ENCODE data around the gene NTHL1. TPM values are rescaled to one million over a fixed set of nuclear protein-coding genes. Genes with fewer than 3 reads are reported as not detected.
"Not testable (repeated sequence)": the region's sequence is repeated elsewhere in the genome, so short reads cannot be mapped to it uniquely, and the experiment has no call there.

Gene NTHL1
- total RNA-seq, 1 experiment from 2014 or later, result 77.4 TPM

DNA sequence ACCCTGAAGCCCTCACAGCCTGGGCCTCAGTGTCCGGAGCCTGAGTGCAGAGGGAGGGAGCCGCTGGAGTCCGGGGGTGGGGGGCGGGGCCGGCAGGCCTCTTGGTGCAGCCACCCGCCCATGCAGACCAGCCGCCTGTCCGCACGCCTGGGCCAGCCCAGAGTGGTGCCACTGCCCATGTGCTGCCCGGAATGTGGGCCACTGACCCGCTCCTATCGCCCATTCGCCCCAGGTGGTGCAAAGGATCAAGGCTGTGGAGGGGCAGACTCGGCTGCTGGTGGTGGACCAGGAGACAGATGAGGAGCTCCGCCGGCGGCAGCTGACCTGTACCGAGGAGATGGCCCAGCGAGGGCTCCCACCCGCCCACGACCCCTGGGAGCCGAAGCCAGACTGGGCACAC lies 18.3 kb downstream of the NTHL1 start:
- DNase-seq (ENCODE audit: low spot score), result no peak

DNA sequence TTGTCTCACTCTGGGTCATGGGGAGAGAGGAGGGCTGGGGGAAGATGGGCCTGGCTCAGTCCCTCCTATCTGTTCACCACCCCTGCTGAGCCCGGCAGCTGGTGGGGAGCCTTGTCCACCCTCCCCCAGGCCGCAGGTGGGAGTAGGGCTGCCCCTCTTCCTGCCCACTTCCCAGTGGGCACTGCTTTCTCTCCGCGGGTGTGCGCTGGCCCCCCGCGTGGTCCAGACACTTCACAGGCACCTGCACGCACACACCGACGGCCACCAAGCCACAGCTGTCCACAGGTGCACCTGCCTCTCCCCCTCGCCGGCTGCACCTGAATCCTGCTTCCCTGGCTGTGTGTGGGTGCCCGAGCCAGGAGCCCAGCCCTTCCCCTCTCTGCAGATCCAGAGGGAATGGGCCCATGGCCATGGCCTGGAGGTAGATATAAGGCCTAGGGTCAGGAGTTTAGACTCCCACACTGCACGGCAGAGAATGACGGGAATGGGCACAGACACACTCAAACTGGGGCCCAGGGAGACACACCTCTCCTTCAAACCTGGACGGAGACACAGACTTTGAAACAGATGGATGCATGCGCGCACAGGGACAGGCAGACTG lies 18.9 kb downstream of the NTHL1 start:
- DNase-seq (ENCODE audit: low spot score), result no peak

DNA sequence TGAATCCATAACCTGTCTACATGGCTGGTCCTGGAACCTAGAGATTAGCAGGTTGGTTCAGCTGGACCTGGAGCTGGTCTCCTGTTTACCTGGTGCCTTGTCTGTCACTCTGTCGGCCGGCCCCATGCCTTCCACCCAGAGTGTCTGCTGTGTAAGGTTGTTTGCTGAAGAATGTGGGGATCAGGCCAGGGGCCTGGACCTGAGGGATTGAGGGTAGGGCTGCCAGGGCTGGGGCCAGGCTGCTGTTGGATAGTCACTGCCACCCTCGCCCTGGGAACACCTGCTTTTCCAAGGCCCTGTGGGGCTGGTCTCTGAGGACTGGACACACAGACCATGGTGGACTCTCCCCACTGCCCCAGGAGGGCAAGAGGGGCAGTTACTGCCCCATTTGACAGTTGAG lies 19.5 kb downstream of the NTHL1 start:
- DNase-seq (ENCODE audit: low spot score), result no peak

DNA sequence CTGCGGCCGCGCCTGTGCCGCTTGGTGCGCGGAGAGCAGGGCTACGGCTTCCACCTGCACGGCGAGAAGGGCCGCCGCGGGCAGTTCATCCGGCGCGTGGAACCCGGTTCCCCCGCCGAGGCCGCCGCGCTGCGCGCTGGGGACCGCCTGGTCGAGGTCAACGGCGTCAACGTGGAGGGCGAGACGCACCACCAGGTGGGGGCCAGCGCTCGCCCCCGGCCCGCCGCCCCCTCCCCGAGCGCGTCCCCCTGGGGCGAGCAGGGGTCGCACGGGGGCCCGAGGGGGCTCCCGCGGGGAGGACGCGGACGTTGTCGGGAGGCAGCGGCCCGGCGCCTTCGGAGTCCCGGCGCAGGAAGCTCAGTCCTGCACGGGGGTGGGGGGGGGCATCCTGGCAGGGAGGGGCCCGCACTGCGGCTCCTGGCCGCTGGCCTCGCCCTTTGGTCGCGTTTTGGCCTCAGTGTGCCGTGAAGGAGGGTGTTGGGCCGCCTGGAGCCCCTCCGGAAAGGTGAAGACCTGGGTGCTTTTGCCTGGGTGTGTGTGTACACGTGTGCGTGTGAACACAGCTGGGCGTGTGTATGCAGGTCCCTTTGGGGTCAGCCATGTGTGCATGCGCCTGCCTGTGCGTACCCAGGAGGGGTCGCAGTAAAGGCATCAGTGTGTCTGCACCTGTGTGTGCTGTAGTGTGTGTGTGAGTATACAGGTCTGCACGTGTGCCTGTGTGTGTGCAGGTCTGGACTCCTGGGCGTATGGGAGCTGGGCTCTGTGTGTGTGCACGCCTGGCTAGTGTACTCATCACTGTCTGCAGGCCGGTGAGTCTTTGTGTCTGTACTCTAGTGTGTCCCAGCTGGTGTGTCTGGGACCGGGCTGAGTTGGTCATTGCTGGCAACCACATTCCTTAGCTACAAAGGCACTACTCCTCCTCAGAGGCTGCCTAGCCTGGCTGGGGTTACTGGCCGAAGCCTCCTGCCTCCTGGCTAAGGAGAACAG lies 20.3 kb downstream of the NTHL1 start:
- DNase-seq (ENCODE audit: low spot score), result no peak

DNA sequence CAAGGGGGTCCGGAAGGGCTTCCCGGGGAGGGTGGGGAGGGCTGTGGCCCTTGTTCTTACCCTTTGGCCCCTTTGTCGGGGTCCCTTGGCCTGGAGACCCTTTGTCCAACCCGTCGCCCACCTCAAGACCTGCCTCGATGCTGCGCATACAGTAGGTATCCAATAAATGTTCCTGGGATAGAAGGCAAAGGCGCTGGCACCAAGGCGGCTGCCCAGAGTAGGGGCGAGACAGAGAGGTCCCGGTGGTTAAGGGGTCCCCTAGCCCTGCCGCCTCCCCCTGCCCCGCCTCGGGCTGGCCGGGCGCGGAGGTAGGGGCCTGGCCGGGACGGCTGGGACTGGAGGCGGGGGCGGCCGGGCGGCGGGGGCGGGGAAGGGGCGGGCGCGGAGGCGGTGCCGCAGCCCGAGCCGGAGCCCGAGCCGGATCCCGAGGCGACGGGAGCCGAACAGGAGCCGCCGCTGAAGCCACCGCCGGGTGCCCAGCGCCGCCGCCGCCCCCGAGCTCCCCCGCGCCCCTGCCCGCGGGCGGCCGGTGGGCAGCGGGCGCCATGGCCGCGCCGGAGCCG lies 21.1 kb downstream of the NTHL1 start, which contains the start of gene NHERF2:
Gene NHERF2, plus strand, starts transcription at position 442 of the 563 bp plus-strand sequence. Its CDS starts 104 bp downstream, at position 546.
- no peak for DNase-seq (ENCODE audit: low spot score)

DNA sequence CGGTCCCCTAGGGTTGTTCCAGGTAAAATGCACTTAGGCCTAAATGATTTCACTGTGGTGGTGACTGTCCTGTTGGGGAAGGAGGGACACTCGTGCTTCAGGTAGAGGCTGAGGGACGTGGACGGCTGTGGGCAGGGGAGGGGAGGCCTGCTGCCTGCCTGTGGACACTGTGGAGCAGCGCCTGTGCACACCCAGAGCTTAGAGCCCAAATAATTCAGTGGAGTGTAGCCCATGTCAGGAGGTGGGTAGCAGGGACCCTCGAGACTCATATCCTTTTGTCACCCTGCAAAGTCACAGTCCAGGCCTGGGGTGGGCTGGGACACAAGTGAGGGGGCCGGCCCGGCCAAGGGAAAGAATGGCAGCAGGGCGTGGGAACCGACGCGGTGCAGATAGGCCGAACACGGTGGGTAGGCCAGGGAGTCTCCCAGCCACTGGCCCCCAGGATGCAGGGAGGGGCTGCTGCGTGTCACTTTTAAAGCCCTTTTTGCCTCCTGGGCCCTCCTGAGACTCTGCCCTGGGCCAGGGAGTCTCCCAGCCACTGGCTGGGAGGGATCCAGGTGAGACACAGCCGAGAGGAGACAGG lies 21.7 kb downstream of the NTHL1 start:
- no peak for DNase-seq (ENCODE audit: low spot score)

DNA sequence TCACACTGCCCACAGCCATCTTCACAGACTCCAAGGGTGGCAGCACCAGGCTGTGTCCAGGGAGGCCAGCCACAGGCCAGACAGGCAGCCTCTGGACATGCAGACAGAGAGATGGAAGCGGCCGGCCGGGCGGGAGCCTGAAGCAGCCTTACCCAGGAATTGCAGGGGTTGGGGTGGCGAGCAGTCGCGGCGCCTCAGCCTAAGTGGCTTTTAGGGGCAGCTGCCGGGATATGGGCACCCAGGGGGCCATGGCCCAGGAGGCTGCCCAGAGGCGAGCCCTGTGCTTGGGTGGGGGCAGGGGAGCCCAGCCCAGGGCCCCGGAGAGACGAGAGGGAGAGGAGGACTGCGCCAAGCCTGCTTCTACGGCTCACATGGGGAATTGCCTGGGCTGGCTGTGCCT lies 22.4 kb downstream of the NTHL1 start:
- no peak for DNase-seq (ENCODE audit: low spot score)

DNA sequence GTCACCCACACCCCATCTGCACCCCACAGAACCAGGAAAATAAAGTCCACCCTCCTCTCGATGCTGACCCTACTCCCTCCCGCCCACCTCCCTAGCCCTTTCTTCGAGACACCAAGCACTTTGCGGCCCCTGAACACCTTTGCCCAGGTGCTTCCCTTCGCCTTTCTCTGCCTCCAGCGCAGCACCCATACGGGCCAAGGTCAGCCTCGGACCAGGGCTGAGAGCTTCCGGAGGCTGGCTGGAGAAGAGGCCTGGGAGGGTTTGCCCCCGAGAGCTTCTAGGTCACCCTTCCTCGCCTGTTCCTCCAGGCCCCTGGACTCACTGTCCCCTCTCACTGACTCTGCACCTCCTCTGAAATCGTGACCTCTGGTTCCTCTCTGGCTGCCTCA lies 23.6 kb downstream of the NTHL1 start:
- no peak for DNase-seq (ENCODE audit: low spot score)

DNA sequence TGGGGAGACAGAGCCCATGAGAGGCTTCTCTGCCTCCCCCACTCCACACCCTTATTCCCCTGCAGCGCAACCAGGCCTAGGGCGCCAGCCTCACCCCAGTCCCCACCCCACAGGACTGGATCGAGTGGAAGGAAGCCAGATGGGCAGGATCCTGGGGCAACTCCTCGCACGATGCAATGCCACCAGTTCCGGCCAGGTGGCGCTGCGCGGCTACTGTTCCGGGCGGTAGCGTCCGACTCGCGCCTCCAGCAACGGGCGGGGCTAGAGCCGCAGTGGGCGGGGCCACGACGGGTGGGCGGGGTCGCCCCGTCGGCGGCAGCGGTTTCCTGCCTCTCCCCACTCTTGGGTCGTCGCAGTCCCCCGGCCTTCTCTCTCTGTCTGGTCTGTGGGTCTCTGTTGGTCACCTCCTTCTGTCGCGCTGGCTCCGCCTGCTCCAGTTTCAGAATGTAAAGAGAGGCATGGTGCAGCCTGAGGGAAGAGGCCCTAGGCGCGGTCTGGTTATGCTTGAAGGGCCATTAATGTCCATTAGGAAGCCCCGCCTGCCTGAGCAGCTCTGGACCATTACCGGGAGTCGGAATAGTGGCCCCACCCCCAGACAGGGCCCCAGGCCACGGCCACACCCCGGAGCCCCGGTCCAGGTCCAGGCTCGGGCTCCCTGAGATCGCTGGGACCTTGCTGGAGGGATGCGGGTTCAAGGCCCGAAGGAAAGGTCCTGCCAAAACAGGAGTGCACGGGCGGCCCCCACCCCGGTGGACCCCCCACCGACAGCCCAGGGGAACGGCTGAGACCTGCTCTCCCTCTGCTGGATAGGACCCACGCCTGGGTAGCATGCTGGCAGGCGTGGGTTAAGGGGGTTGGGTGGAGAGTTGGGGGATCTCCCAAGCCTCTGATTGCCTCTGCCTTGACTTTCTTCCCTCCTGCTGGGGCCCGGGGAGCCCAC lies 24.3 kb downstream of the NTHL1 start:
- peak; percentile 90 for DNase-seq (ENCODE audit: low spot score)

DNA sequence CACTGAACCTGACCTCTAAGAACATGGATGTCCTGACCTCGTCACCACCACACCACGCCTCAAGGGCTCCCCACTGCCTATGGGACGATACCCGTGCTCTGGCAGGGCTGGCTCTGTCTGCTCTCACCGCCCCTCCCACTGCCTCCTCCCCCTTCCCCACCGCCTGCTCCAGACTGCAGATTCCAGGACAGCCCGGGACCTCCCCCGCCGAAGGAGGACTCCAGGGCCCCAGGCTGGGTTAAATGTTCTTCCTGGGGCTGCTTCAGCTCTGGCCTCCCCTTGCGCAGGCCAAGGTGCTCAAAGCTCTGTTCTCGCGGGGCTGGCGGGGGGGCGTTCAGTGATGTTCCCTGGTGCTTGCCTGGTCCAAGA lies 24.9 kb downstream of the NTHL1 start:
- DNase-seq (ENCODE audit: low spot score), result no peak

DNA sequence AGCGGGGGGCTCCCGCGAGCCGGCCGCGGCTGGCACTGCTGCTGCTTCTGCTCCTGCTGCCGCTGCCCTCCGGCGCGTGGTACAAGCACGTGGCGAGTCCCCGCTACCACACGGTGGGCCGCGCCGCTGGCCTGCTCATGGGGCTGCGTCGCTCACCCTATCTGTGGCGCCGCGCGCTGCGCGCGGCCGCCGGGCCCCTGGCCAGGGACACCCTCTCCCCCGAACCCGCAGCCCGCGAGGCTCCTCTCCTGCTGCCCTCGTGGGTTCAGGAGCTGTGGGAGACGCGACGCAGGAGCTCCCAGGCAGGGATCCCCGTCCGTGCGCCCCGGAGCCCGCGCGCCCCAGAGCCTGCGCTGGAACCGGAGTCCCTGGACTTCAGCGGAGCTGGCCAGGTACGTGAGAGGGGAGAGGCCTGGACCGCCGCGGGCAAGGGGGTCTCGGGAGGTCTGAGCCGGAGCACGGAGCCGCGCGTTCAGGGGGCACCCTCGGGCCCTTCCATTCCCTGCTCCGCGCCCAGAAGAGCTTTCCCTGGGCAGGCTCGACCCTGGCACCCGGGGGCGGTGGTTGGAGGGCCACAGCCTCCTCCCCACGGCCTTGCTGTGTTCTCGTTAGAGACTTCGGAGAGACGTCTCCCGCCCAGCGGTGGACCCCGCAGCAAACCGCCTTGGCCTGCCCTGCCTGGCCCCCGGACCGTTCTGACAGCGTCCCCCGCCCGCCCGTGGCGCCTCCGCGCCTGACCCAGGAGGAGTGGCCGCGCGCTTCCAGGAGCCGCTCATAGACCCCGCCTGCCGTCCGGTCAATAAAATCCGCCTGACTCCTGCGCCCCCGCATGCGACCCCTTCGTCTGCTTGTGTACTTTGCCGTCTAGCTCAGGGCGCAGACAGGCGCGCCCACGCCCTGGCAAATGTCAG lies 27.5 kb downstream of the NTHL1 start:
- DNase-seq (ENCODE audit: low spot score), result no peak

DNA sequence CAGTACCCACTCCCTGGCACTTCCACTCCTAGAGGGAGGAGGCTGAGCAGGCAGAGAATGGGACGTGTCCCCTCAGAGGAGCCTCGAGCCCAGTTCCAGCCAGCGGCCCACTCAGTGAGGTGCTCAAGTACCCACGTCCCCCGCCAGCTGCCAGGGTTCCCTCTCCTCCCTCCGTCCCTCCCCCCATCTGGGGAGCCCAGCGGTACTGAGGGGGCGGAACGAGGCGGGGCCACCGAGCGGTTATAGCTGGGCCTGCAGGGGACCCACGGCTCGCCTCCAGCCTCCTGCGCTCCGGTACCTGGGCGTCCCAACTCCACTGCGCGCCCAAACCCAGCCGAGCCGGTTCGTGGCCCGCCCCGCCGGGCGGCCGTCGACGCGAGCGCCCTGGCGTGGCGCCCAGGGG lies 28.1 kb downstream of the NTHL1 start, which contains the start of gene NPW:
Gene NPW, plus strand, starts transcription at position 268 of the 403 bp plus-strand sequence.
- no peak for DNase-seq (ENCODE audit: low spot score)

DNA sequence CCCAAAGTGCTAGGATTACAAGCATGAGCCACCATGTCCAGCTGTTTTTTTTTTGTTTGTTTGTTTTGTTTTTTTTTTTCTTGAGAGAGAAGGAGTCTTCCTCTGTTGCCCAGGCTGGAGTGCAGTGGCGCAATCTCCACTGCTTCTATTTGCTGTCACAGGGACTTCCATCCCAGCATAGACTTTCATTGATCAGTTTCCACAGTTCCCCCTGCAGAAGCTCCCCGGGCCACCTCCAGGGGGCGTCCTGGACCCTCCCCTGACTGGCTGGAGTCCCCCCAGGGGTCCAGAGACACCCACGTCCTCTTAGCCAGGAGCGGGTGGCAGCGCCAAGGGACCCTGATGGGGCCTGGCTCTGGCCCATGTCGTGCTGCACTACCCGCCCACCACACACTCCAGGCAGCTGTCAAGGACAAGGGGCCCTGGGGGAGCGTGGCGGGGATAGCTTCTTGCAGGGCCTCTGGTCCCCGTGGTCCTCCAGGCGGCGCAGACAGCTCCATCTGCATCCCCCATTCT lies 31.2 kb downstream of the NTHL1 start:
- DNase-seq (ENCODE audit: low spot score), result no peak

DNA sequence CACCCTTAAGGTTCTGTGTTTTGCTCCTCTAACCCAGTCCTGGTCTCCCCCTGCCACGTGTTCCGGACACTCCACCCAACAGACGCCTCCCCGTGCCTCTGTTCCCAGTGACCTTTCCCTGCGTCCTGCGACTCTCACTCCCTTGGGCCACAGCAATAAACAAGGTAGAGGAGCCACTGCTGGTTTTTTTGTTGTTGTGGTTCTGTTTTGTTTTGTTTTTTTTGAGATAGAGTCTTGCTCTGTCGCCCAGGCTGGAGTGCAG lies 31.8 kb downstream of the NTHL1 start:
- DNase-seq (ENCODE audit: low spot score), result no peak

DNA sequence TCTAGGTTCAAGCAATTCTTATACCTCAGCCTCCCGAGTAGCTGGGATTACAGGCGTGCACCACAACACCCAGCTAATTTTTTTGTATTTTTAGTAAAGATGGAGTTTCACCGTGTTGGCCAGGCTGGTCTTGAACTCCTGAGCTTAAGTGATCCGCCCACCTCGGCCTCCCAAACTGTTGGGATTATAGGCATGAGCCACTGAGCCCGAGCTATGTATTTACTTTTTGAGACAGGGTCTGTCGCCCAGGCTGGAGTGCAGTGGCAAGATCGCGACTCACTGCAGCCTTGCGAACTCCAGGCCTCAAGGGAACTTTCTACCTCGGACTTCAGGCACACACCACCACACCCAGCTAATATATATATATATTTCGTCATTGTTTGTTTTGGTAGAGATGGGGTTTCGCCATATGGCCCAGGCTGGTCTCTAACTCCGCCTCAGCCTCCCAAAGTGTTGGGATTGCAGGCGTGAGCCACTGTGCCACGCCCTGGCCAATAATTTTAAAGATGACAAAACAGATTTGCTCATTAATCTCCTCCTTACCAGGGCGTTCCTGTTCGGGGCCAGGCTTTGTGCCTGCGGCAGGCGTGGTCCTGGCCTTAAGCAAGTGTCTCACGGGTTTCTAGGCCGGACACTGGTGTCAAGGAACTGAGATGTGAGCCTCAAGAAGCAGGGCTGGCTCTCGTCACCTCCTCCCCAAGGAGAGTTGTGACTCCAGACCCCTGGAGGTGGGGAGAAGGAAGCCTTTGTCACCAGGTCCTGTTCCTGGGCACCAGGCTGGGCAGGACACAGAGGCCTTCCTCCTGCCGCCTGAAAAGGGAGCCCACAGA lies 32.3 kb downstream of the NTHL1 start:
- peak; percentile 92 for DNase-seq (ENCODE audit: low spot score)

DNA sequence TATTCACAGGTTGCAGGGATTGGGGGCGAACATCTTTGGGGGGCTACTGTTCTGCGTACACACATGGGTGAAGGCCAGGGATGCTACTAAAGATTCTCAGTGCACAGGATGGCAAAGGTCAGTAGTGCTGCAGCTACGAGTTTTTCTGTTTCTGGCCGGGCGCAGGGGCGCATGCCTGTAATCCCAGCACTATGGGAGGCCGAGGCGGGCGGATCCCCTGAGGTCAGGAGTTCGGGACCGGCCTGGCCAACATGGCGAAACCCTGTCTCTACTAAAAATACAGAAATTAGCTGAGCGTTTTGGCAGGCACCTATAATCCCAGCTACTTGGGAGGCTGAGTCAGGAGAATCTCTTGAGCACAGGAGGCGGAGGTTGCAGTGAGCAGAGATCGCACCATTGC lies 34.1 kb downstream of the NTHL1 start:
- no peak for DNase-seq (ENCODE audit: low spot score)

DNA sequence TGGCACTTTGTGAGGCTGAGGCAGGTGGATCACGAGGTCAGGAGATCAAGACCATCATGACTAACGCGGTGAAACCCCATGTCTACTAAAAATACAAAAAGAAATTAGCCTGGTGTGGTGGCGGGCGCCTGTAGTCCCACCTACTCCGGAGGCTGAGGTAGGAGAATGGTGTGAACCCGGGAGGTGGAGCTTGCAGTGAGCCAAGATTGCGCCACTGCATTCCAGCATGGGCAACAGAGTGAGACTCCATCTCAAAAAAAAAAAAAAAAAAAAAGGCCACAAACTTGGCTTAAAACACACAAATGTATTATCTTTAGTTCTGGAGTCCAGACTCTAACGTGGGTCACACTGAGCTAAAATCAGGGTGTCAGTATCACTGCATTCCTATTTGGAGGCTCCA lies 35.9 kb downstream of the NTHL1 start:
- DNase-seq (ENCODE audit: low spot score), result not testable (repeated sequence)

DNA sequence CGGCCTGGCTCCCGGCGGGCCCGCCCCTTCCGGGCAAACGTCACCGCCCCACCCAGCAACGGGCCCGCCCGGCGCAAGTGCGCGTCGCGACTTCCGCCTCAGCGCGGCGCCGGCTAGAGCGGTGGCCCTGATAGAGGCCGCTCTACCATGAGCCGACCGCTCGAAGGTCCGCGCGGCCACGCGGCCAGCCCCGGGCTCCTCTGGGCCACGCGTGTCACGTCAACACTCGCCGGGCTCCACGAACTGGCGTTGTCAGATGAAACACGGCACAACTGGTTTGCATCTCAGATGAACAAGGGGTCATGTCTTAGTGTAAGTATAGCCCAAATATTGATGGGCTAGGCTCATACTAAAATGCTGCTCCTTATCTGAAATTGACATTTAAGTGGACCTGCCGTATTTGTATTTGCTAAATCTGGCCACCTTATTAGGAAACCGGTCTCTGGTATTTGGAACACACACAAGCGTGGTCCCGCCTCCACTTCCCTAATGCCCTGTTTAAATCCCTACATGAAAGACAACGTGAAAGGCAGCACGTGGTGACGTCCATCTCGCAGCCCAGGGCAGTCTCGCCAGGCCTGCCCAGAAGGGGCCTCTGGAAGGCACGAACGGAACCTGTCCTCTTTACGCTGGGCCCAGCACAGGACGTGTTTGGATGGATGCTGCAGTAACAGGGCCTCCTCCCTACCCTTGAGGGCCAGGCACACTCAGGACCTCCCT lies 37.7 kb downstream of the NTHL1 start, which contains the start of gene ZNF598:
Gene ZNF598, minus strand, starts transcription at position 31 of the 720 bp plus-strand sequence.
- DNase-seq (ENCODE audit: low spot score), result peak; percentile 61

Measured in A172 (cell line).